ENCODE results near the gene EDC4. TPM values are rescaled to one million over a fixed set of nuclear protein-coding genes. Genes with fewer than 3 reads are reported as not detected.

Gene EDC4
- total and polyA plus RNA-seq, 9 of the 15 experiments (the other 6 are each of a cell fraction or from before 2014, with no cell fraction given) = 1.1 to 131 (median 74.0) TPM

- TF ChIP-seq CLOCK (CRISPR knock-in tag; IDR thresholded peaks at IDR 0.05; ENCODE audit: borderline replicate concordance) (no peak), HES1 (IDR thresholded peaks at IDR 0.05; ENCODE audit: low read depth) (no peak), TFAP4 (CRISPR knock-in tag; IDR thresholded peaks at IDR 0.05; ENCODE audit: borderline replicate concordance) (peak; percentile 77; the same call in 1 of the 2 replicates), KDM1A (IDR thresholded peaks at IDR 0.05) (no peak), POLR2A (conservative IDR thresholded peaks at IDR 0.05) (peak; percentile 87), THRB (CRISPR knock-in tag; conservative IDR thresholded peaks at IDR 0.05) (no peak), ZNF253 (CRISPR knock-in tag; conservative IDR thresholded peaks at IDR 0.05) (no peak), KLF10 (CRISPR knock-in tag; IDR thresholded peaks at IDR 0.05) (no peak), PRPF4 (IDR thresholded peaks at IDR 0.05; ENCODE audit: insufficient read depth, low read depth, low read length, poor library complexity, severe bottlenecking) (no peak), MAX (CRISPR knock-in tag; IDR thresholded peaks at IDR 0.05) (no peak; the same call in 1 of the 2 replicates), KLF16 (IDR thresholded peaks at IDR 0.05) (no peak), ARID2 (IDR thresholded peaks at IDR 0.05) (no peak), ZNF699 (CRISPR knock-in tag; IDR thresholded peaks at IDR 0.05; ENCODE audit: insufficient replicate concordance) (no peak), RREB1 (CRISPR knock-in tag; IDR thresholded peaks at IDR 0.05) (no peak), ZC3H8 (IDR thresholded peaks at IDR 0.05) (no peak), MYNN (IDR thresholded peaks at IDR 0.05) (no peak), MYNN (CRISPR knock-in tag; IDR thresholded peaks at IDR 0.05) (no peak)
Observed at GRCh38 chr16:67841816-67842508, 30.9 kb upstream of the EDC4 start, which contains the start of gene THAP11 (continued).
